CD4-positive, alpha-beta memory T cell (primary cell): ENCODE results near the gene METTL23. TPM values are rescaled to one million over a fixed set of nuclear protein-coding genes. Genes with fewer than 3 reads are reported as not detected.
A peak's percentile ranks its signal among the peaks of the same experiment; 100 is the strongest.

ENCODE experiments used
- CTCF ChIA-PET: fragments of 350-600 bp; sonication (Branson Sonifier 250); formaldehyde crosslinking; loops from one replicate; lab custom pipeline; 2021; ENCODE audit warnings: inconsistent platforms; ENCODE audit not compliant: partially characterized antibody; lab: Charles Lee
- POLR2A ChIA-PET: fragments of 350-600 bp; sonication (Branson Sonifier 250); formaldehyde crosslinking; loops from one replicate; lab custom pipeline; 2021; ENCODE audit not compliant: partially characterized antibody; lab: Charles Lee
- DNase-seq, 5 donors: peaks; one replicate each; pipeline versions ENCODE4 v3.0.0 to v3.0.0-alpha.2; 2020 to 2022; ENCODE audit warnings: mixed read lengths in 1 of 5
- H3K27ac ChIP-seq: one replicate; pipeline ENCODE4 v1.7.0; 2013; ENCODE audit warnings: low read depth, low read length
- H3K27me3 ChIP-seq: 2 replicates; pipeline ENCODE4 v1.7.0; 2013; ENCODE audit warnings: mild to moderate bottlenecking, low read length, moderate library complexity; ENCODE audit not compliant: insufficient read depth
- H3K36me3 ChIP-seq: 2 replicates; pipeline ENCODE4 v1.7.0; 2013; ENCODE audit warnings: mild to moderate bottlenecking, low read length, moderate library complexity; ENCODE audit not compliant: insufficient read depth
- H3K4me1 ChIP-seq: 2 replicates; pipeline ENCODE4 v1.7.0; 2013; ENCODE audit warnings: mild to moderate bottlenecking, low read length, moderate library complexity; ENCODE audit not compliant: insufficient read depth
- H3K4me3 ChIP-seq, 2 donors: one replicate each; pipeline ENCODE4 v1.7.0; 2013; ENCODE audit warnings: low read length in 2 of 2, mild to moderate bottlenecking in 1 of 2
- H3K9me3 ChIP-seq, 2 donors: one replicate each; pipeline ENCODE4 v1.7.0; 2013; ENCODE audit warnings: low read length in 2 of 2, control low read depth in 1 of 2; ENCODE audit not compliant: control insufficient read depth in 1 of 2
- H3K27ac Mint-ChIP-seq, 7 donors: one replicate each; pipeline ENCODE4 v1.8.0; 2020 to 2021; ENCODE audit warnings: mixed read lengths in 7 of 7, mild to moderate bottlenecking in 6 of 7, inconsistent platforms in 3 of 7, moderate library complexity in 3 of 7
- H3K27me3 Mint-ChIP-seq, 2 donors: one replicate each; pipeline ENCODE4 v1.8.0; 2020 to 2021; ENCODE audit warnings: mixed read lengths in 2 of 2
- H3K36me3 Mint-ChIP-seq, 2 donors: one replicate each; pipeline ENCODE4 v1.8.0; 2020 to 2021; ENCODE audit warnings: mixed read lengths in 2 of 2, inconsistent platforms in 1 of 2, mild to moderate bottlenecking in 1 of 2
- H3K4me1 Mint-ChIP-seq, 4 donors: one replicate each; pipeline ENCODE4 v1.8.0; 2020 to 2021; ENCODE audit warnings: mixed read lengths in 4 of 4, mild to moderate bottlenecking in 1 of 4
- H3K4me3 Mint-ChIP-seq, 8 donors: one replicate each; pipeline ENCODE4 v1.8.0; 2020 to 2021; ENCODE audit warnings: mixed read lengths in 8 of 8, mild to moderate bottlenecking in 7 of 8, moderate library complexity in 6 of 8, inconsistent platforms in 3 of 8
- H3K9me3 Mint-ChIP-seq, 8 donors: one replicate each; pipeline ENCODE4 v1.8.0; 2020 to 2021; ENCODE audit warnings: mixed read lengths in 8 of 8, mild to moderate bottlenecking in 5 of 8, inconsistent platforms in 3 of 8, moderate library complexity in 1 of 8
- intact Hi-C: fragments of 100-400 bp; cut with micrococcal nuclease; formaldehyde crosslinking; loops from one replicate; pipeline ENCODE4 v1.15.1; 2023
- polyA plus RNA-seq, 2 donors: library from polyadenylated mRNA; unstranded; fragments of 300-500 nt; fragmentation: Illumina TruSeq; gene quantifications; one replicate each; pipeline ENCODE4 v1.2.3, GENCODE V29; 2021
- total RNA-seq, 2 experiments: library from RNA; stranded (reverse); gene quantifications; one replicate each; pipeline ENCODE4 v1.2.3, GENCODE V29; 2021

Gene METTL23
- total and polyA plus RNA-seq, 4 experiments from 2014 or later, result 75.5 to 156 (median 108) TPM

DNA sequence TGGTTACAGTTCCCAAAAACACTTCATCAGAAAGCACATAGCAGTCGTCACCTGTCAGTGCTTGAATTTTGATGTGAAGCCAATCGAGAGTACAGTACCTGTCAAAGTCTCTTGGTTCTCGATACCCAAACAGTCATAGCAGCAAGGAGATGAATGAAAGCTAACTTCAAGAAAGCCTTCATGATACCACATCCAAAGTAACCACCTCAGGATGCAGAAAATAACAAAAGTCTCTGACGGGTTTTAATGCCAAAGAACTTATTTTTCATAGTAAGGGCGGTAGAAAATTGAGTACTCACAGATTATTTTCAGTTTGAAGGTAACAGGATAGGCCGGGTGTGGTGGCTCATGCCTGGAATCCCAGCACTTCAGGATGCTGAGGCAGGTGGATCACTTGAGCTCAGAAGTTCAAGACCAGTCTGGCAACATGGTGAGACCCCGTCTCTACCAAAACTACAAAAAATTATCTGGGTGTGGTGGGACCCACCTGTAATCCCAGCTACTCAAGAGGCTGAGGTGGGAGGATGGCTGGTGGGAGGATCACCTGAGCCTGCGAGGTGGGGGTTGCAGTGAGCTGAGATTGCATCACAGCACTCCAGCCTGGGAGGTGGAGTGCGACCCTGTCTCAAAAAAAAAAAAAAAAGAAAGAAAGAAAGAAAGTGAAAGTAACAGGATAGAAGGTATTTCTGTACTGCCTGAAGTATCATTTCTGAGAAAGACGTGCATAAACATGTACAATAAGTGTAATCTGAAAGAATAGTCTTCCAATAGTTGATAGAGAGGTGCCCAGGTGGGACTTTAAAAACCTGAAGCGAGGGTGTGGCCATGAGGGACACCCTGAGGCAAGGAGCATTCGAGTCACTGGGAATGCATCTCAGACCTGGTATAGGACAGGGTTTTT lies 26.7 kb downstream of the METTL23 start:
- no peaks in the 10 kb centered on the region for H3K9me3 Mint-ChIP-seq
- peak overlapping the region; percentile 95 to 99 (median 97) for H3K27ac Mint-ChIP-seq
- peak; percentile 65 to 82 (median 73) for DNase-seq
- no peaks in the 10 kb centered on the region for H3K27me3 ChIP-seq
- H3K4me3 Mint-ChIP-seq, result peak overlapping the region; percentile 87 to 93 (median 91)
- H3K4me3 ChIP-seq, result peak overlapping the region; percentile 46 to 62
- no peaks in the 10 kb centered on the region for H3K27me3 Mint-ChIP-seq
- ChIA-PET POLR2A (interaction anchor here (0.6 to 2.5 kb wide), 5 partner anchors 15 to 27 kb away, joined by 3 to 62 read pairs (median 14); partner anchors contain the start of genes JMJD6, METTL23, MFSD11 and SRSF2), CTCF (interaction anchor here (0.7 to 1.7 kb wide), 4 partner anchors 19 to 892 kb away, joined by 3 to 5 read pairs (median 4); no protein-coding TSS in a partner anchor)
- H3K4me1 Mint-ChIP-seq, result peaks cover 23 to 33% (median 27%) of the 10 kb centered on the region in 4 donors
- peaks cover 21 to 28% of the 10 kb centered on the region in 2 donors for H3K36me3 Mint-ChIP-seq
- no peaks in the 10 kb centered on the region for H3K9me3 ChIP-seq
- intact Hi-C loops, result loop anchor here (1.0 kb wide), 2 partner anchors 16 to 20 kb away; partner anchors contain the start of gene SRSF2
- H3K27ac ChIP-seq, result peak overlapping the region; percentile 69
- H3K4me1 ChIP-seq, result peaks cover 36% of the 10 kb centered on the region
- H3K36me3 ChIP-seq, result peaks cover 7% of the 10 kb centered on the region

GRCh38 chr17:76755285-76755684 lies 28.6 kb downstream of the METTL23 start:
- CTCF ChIA-PET, result no interaction called here
- POLR2A ChIA-PET, result interaction anchor here (0.6 to 1.2 kb wide), 5 partner anchors 17 to 41 kb away, joined by 3 to 8 read pairs (median 3); partner anchors contain the start of genes MFSD11 and SRSF2
- H3K27ac ChIP-seq, result no peak overlapping the region
- peaks cover 20 to 33% (median 26%) of the 10 kb centered on the region in 4 donors for H3K4me1 Mint-ChIP-seq
- no peaks in the 10 kb centered on the region for H3K9me3 ChIP-seq
- peaks cover 7% of the 10 kb centered on the region for H3K36me3 ChIP-seq
- no peak overlapping the region for H3K4me3 ChIP-seq
- no peaks in the 10 kb centered on the region for H3K9me3 Mint-ChIP-seq
- peaks cover 36% of the 10 kb centered on the region for H3K4me1 ChIP-seq
- intact Hi-C loops, result no loop called here
- DNase-seq, result no peak
- H3K27ac Mint-ChIP-seq, result peak overlapping the region in 4 of 7 donors; percentile 25 to 97 (median 44)
- peaks cover 12 to 23% of the 10 kb centered on the region in 2 donors for H3K36me3 Mint-ChIP-seq
- no peak overlapping the region for H3K4me3 Mint-ChIP-seq
- H3K27me3 Mint-ChIP-seq, result no peaks in the 10 kb centered on the region
- no peaks in the 10 kb centered on the region for H3K27me3 ChIP-seq

DNA sequence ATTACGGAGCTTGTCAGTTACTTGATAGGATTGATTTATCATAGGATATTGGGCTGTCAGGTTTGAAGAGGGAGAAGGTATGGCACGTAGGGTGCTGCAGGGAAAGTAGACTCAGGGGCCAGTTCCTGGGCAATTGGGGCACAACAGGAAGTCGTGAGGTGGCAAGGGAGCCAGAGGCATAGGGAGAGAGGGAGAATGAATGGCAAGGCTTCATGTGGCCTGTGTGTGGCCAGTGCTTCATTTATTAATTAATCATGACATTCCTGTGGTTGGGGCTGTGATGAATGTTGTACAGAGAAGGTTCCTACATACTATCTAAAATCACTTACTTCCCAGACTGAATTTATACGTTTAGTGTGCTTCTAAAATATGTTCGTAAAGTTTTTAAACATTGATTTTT lies 30.6 kb downstream of the METTL23 start:
- ChIA-PET CTCF (interaction anchor here (0.7 to 1.5 kb wide), 2 partner anchors 13 to 30 kb away, joined by 3 read pairs; no protein-coding TSS in a partner anchor), POLR2A (interaction anchor here (0.9 to 1.2 kb wide), 2 partner anchors 20 to 22 kb away, joined by 3 to 7 read pairs; partner anchors contain the start of genes MFSD11 and SRSF2)
- Mint-ChIP-seq H3K9me3 (no peaks in the 10 kb centered on the region), H3K36me3 (peaks cover 12 to 23% of the 10 kb centered on the region in 2 donors), H3K27ac (peak overlapping the region in 4 of 7 donors; percentile 54 to 92 (median 62)), H3K27me3 (no peaks in the 10 kb centered on the region), H3K4me1 (peaks cover 17 to 25% (median 20%) of the 10 kb centered on the region in 4 donors), H3K4me3 (no peak overlapping the region)
- DNase-seq, result no peak
- intact Hi-C loops, result no loop called here
- Histone ChIP-seq H3K9me3 (no peaks in the 10 kb centered on the region), H3K36me3 (peaks cover 7% of the 10 kb centered on the region), H3K27me3 (no peaks in the 10 kb centered on the region), H3K27ac (no peak overlapping the region), H3K4me1 (peaks cover 24% of the 10 kb centered on the region), H3K4me3 (no peak overlapping the region)

GRCh38 chr17:76758570-76758969 lies 31.9 kb downstream of the METTL23 start:
- ChIA-PET POLR2A (interaction anchor here (1.2 to 1.4 kb wide), 2 partner anchors 21 to 31 kb away, joined by 3 to 5 read pairs; partner anchors contain the start of genes MFSD11 and SRSF2), CTCF (no interaction called here)
- Histone ChIP-seq H3K27me3 (no peaks in the 10 kb centered on the region), H3K9me3 (no peaks in the 10 kb centered on the region), H3K36me3 (peaks cover 7% of the 10 kb centered on the region), H3K4me3 (no peak overlapping the region), H3K27ac (no peak overlapping the region), H3K4me1 (peaks cover 14% of the 10 kb centered on the region)
- H3K4me1 Mint-ChIP-seq, result peaks cover 6 to 12% (median 8%) of the 10 kb centered on the region in 4 donors
- no peaks in the 10 kb centered on the region for H3K27me3 Mint-ChIP-seq
- H3K36me3 Mint-ChIP-seq, result peaks cover 12 to 15% of the 10 kb centered on the region in 2 donors
- intact Hi-C loops, result no loop called here
- H3K27ac Mint-ChIP-seq, result no peak overlapping the region
- H3K9me3 Mint-ChIP-seq, result no peaks in the 10 kb centered on the region
- H3K4me3 Mint-ChIP-seq, result no peak overlapping the region
- no peak for DNase-seq

GRCh38 chr17:76772842-76773525 lies 46.3 kb downstream of the METTL23 start:
- H3K36me3 ChIP-seq, result peaks cover 17% of the 10 kb centered on the region
- DNase-seq, result peak; percentile 70 to 90 (median 73)
- POLR2A ChIA-PET, result interaction anchor here (0.7 to 6.4 kb wide), 12 partner anchors 8 to 1185 kb away, joined by 3 to 93 read pairs (median 4); partner anchors contain the start of genes JMJD6, METTL23, MFSD11 and SRSF2
- Mint-ChIP-seq H3K27ac (peak overlapping the region; percentile 96 to 99 (median 98)), H3K9me3 (peaks cover 0 to 2% (median 0%) of the 10 kb centered on the region in 8 donors), H3K4me3 (peak overlapping the region; percentile 82 to 92 (median 85)), H3K36me3 (peaks cover 44 to 47% of the 10 kb centered on the region in 2 donors), H3K4me1 (peaks cover 19 to 27% (median 24%) of the 10 kb centered on the region in 4 donors), H3K27me3 (no peaks in the 10 kb centered on the region)
- intact Hi-C loops, result loop anchor here (1.0 kb wide), 3 partner anchors 20 to 47 kb away; partner anchors contain the start of genes JMJD6, METTL23 and SRSF2
- H3K27ac ChIP-seq, result peak overlapping the region; percentile 78
- CTCF ChIA-PET, result interaction anchor here (0.8 to 1.7 kb wide), 6 partner anchors 20 to 250 kb away, joined by 3 to 5 read pairs (median 4); partner anchors contain the start of genes JMJD6 and METTL23
- no peaks in the 10 kb centered on the region for H3K9me3 ChIP-seq
- H3K4me3 ChIP-seq, result peak overlapping the region; percentile 25 to 31
- peaks cover 16% of the 10 kb centered on the region for H3K4me1 ChIP-seq
- H3K27me3 ChIP-seq, result no peaks in the 10 kb centered on the region

DNA sequence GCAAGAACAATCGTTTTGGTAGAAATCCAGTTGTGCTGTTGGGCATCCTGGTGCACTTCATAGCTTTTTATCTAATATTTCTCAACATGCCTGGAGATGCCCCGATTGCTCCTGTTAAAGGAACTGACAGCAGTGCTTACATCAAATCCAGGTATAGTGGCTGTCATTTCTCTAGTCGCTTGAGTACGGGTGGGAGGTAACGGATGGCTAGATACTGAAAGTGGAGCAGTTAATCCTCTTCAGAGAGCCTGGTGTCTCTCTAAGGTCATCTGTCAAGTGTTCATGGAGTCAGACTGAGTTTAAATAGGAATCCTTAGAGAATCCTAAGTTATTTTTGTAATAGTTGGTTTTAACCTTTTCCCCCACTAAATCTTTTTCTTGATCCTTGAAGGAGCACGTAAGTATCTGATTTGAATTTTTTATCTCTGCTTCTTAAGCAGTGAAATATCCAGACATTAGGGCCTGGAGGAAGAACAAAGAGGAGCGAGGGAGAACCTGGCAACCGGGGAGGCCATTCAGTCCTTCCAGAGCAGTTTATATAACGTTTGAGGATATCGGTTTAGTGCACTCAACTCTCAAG lies 48.5 kb downstream of the METTL23 start:
- no peaks in the 10 kb centered on the region for H3K27me3 Mint-ChIP-seq
- DNase-seq, result no peak
- H3K4me3 Mint-ChIP-seq, result peak overlapping the region in 1 of 8 donors; percentile 35
- Histone ChIP-seq H3K36me3 (peaks cover 25% of the 10 kb centered on the region), H3K4me1 (peaks cover 16% of the 10 kb centered on the region), H3K4me3 (no peak overlapping the region), H3K9me3 (no peaks in the 10 kb centered on the region), H3K27ac (no peak overlapping the region), H3K27me3 (no peaks in the 10 kb centered on the region)
- peaks cover 19 to 27% (median 24%) of the 10 kb centered on the region in 4 donors for H3K4me1 Mint-ChIP-seq
- CTCF ChIA-PET, result interaction anchor here (0.6 to 0.9 kb wide), 2 partner anchors 43 to 1417 kb away, joined by 3 read pairs; no protein-coding TSS in a partner anchor
- intact Hi-C loops, result no loop called here
- peak overlapping the region in 4 of 7 donors; percentile 64 to 94 (median 74) for H3K27ac Mint-ChIP-seq
- POLR2A ChIA-PET, result interaction anchor here (6.4 kb wide), 1 partner anchor 40 kb away, joined by 93 read pairs; the partner anchor contains the start of genes MFSD11 and SRSF2
- H3K9me3 Mint-ChIP-seq, result peaks cover 0 to 2% (median 0%) of the 10 kb centered on the region in 8 donors
- peaks cover 45% of the 10 kb centered on the region in 2 donors for H3K36me3 Mint-ChIP-seq
